IMR-90 (cell line): Measurements from ENCODE around the gene ARHGEF2. TPM values are rescaled to one million over a fixed set of nuclear protein-coding genes. Genes with fewer than 3 reads are reported as not detected.

Experiments
- ATAC-seq: fragments of 200-7000 bp; cut with Tn5 transposase; 2 replicates; pipeline ENCODE4 v1.9.1; 2020; ENCODE audit warnings: low read depth, mild to moderate bottlenecking, moderate library complexity
- BruUV-seq: library from RNA; stranded (reverse); fragments of 400-500 nt; replicated peaks from 2 replicates; lab custom pipeline; 2021; lab: Mats Ljungman, UMichigan
- CTCF ChIA-PET: fragments of 300-600 bp; formaldehyde crosslinking; extraction: SDS; loops from one replicate; lab custom pipeline; 2021; ENCODE audit warnings: antibody characterized with exemption; lab: Yijun Ruan, JAX
- POLR2A ChIA-PET: fragments of 300-600 bp; sonication (Branson Sonifier 250); formaldehyde crosslinking; loops from one replicate; lab custom pipeline; 2022; ENCODE audit warnings: antibody characterized with exemption; ENCODE audit not compliant: unreplicated experiment; lab: Charles Lee
- DNase-seq: peaks from one replicate; pipeline ENCODE4 v3.0.0; 2013
- H2AFZ ChIP-seq: replicated peaks from 2 replicates; pipeline ENCODE3; 2013; ENCODE audit warnings: low read length, mild to moderate bottlenecking; ENCODE audit not compliant: poor library complexity
- H2AK5ac ChIP-seq: 2 replicates; pipeline ENCODE4 v1.6.1; 2013; ENCODE audit warnings: low read depth, low read length, inconsistent platforms
- H2AK9ac ChIP-seq: replicated peaks from 2 replicates; pipeline ENCODE3; 2013; ENCODE audit warnings: mild to moderate bottlenecking, low read depth, low read length, moderate library complexity; ENCODE audit not compliant: poor library complexity
- H2BK120ac ChIP-seq: 2 replicates; pipeline ENCODE4 v1.6.1; 2013; ENCODE audit warnings: low read depth, low read length, inconsistent platforms
- H2BK15ac ChIP-seq: 3 replicates; pipeline ENCODE4 v1.6.1; 2013; ENCODE audit warnings: low read depth, low read length, inconsistent platforms
- H2BK20ac ChIP-seq: 2 replicates; pipeline ENCODE4 v1.6.1; 2013; ENCODE audit warnings: low read depth, mild to moderate bottlenecking, inconsistent platforms, low read length, moderate library complexity
- H2BK5ac ChIP-seq: 2 replicates; pipeline ENCODE4 v1.6.1; 2013; ENCODE audit warnings: mild to moderate bottlenecking, low read depth, low read length, inconsistent platforms; ENCODE audit not compliant: poor library complexity, severe bottlenecking
- H3K14ac ChIP-seq: replicated peaks from 2 replicates; pipeline ENCODE4 v1.6.1; 2013; ENCODE audit warnings: low read depth, low read length, inconsistent platforms
- H3K18ac ChIP-seq: 2 replicates; pipeline ENCODE4 v1.6.1; 2013; ENCODE audit warnings: low read depth, low read length, control low read depth
- H3K23ac ChIP-seq: 2 replicates; pipeline ENCODE4 v1.6.1; 2013; ENCODE audit warnings: low read depth, low read length, inconsistent platforms
- H3K27ac ChIP-seq: 2 replicates; pipeline ENCODE4 v1.5.1; 2013; ENCODE audit warnings: mild to moderate bottlenecking, control low read depth, low read length; ENCODE audit not compliant: insufficient read depth
- H3K27me3 ChIP-seq: 2 replicates; pipeline ENCODE4 v1.6.1; 2013; ENCODE audit warnings: low read length; ENCODE audit not compliant: control insufficient read depth, insufficient read depth
- H3K36me3 ChIP-seq: 2 replicates; pipeline ENCODE4 v1.6.1; 2013; ENCODE audit warnings: low read length, mixed read lengths; ENCODE audit not compliant: control insufficient read depth, insufficient read depth
- H3K4ac ChIP-seq: 2 replicates; pipeline ENCODE4 v1.6.1; 2013; ENCODE audit warnings: low read depth, low read length, inconsistent platforms
- H3K4me1 ChIP-seq: 2 replicates; pipeline ENCODE4 v1.6.1; 2013; ENCODE audit warnings: low read length, mixed read lengths; ENCODE audit not compliant: control insufficient read depth, insufficient read depth
- H3K4me2 ChIP-seq: 2 replicates; pipeline ENCODE4 v1.6.1; 2013; ENCODE audit warnings: low read depth, mild to moderate bottlenecking, control low read depth, low read length, moderate library complexity
- H3K4me3 ChIP-seq: 2 replicates; pipeline ENCODE4 v1.5.1; 2013; ENCODE audit warnings: low read depth, mild to moderate bottlenecking, control low read depth, low read length, moderate library complexity; ENCODE audit not compliant: insufficient read depth
- H3K56ac ChIP-seq: 2 replicates; pipeline ENCODE4 v1.6.1; 2013; ENCODE audit warnings: low read length, inconsistent platforms; ENCODE audit not compliant: insufficient read depth; ENCODE audit errors: extremely low read depth
- H3K79me1 ChIP-seq, 2 experiments: 2 replicates each; pipeline ENCODE4 v1.6.1; 2013; ENCODE audit warnings: low read length in 2 of 2, inconsistent platforms in 1 of 2, low read depth in 1 of 2
- H3K9ac ChIP-seq: 2 replicates; pipeline ENCODE4 v1.6.1; 2013; ENCODE audit warnings: low read depth, low read length, control low read depth
- H3K9me1 ChIP-seq: 2 replicates; pipeline ENCODE4 v1.6.1; 2013; ENCODE audit warnings: low read length, inconsistent platforms; ENCODE audit not compliant: insufficient read depth
- H3K9me3 ChIP-seq: 2 replicates; pipeline ENCODE4 v1.6.1; 2013; ENCODE audit warnings: low read length; ENCODE audit not compliant: control insufficient read depth, insufficient read depth
- H4K20me1 ChIP-seq: 2 replicates; pipeline ENCODE4 v1.6.1; 2013; ENCODE audit warnings: low read length, inconsistent platforms; ENCODE audit not compliant: insufficient read depth
- H4K5ac ChIP-seq: 2 replicates; pipeline ENCODE4 v1.6.1; 2013; ENCODE audit warnings: mild to moderate bottlenecking, low read depth, low read length, control low read depth
- H4K8ac ChIP-seq, 2 experiments: 2 replicates each; pipeline ENCODE4 v1.6.1; 2013; ENCODE audit warnings: low read depth in 2 of 2, low read length in 2 of 2, control low read depth in 1 of 2, inconsistent platforms in 1 of 2
- H4K91ac ChIP-seq: 2 replicates; pipeline ENCODE4 v1.6.1; 2013; ENCODE audit warnings: low read depth, low read length, inconsistent platforms; ENCODE audit not compliant: insufficient read depth
- BHLHE40 ChIP-seq: fragments of 150-350 bp; IDR thresholded peaks from 2 replicates; pipeline ENCODE4 v1.6.1; 2016; ENCODE audit warnings: mild to moderate bottlenecking, low read depth, low read length
- CEBPB ChIP-seq: IDR thresholded peaks from 2 replicates; pipeline ENCODE4 v1.6.1; 2012; ENCODE audit warnings: low read depth, low read length, improper control_type of control experiment
- CHD1 ChIP-seq: IDR thresholded peaks from 2 replicates; pipeline ENCODE4 v1.6.1; 2012; ENCODE audit warnings: low read depth, low read length, improper control_type of control experiment
- CTCF ChIP-seq: conservative IDR thresholded peaks from 2 replicates; pipeline ENCODE4 v1.5.1; 2012; ENCODE audit warnings: mild to moderate bottlenecking, low read depth, low read length, improper control_type of control experiment
- ELK1 ChIP-seq: fragments of 150-350 bp; IDR thresholded peaks from 2 replicates; pipeline ENCODE4 v1.6.1; 2016; ENCODE audit warnings: low read depth, mild to moderate bottlenecking, low read length, moderate library complexity, borderline replicate concordance
- FOS ChIP-seq: fragments of 150-350 bp; IDR thresholded peaks from 2 replicates; pipeline ENCODE4 v1.6.1; 2016; ENCODE audit warnings: low read depth, low read length
- MAFK ChIP-seq: IDR thresholded peaks from 2 replicates; pipeline ENCODE4 v1.6.1; 2012; ENCODE audit warnings: low read depth, low read length, improper control_type of control experiment
- MAZ ChIP-seq: IDR thresholded peaks from 2 replicates; pipeline ENCODE4 v1.6.1; 2012; ENCODE audit warnings: low read depth, mild to moderate bottlenecking, low read length, improper control_type of control experiment, moderate library complexity, borderline replicate concordance
- MXI1 ChIP-seq: IDR thresholded peaks from 2 replicates; pipeline ENCODE4 v1.6.1; 2012; ENCODE audit warnings: low read depth, mild to moderate bottlenecking, low read length, moderate library complexity, borderline replicate concordance
- NFE2L2 ChIP-seq: fragments of 150-350 bp; IDR thresholded peaks from 2 replicates; pipeline ENCODE4 v1.6.1; 2016; ENCODE audit warnings: low read depth, mild to moderate bottlenecking, low read length
- POLR2A ChIP-seq: IDR thresholded peaks from 2 replicates; pipeline ENCODE4 v1.6.1; 2012; ENCODE audit warnings: mild to moderate bottlenecking, low read depth, low read length
- RAD21 ChIP-seq: IDR thresholded peaks from 2 replicates; pipeline ENCODE4 v1.6.1; 2012; ENCODE audit warnings: low read length, improper control_type of control experiment
- RCOR1 ChIP-seq: IDR thresholded peaks from 2 replicates; pipeline ENCODE4 v1.6.1; 2012; ENCODE audit warnings: mild to moderate bottlenecking, low read length, improper control_type of control experiment; ENCODE audit not compliant: insufficient replicate concordance
- RFX5 ChIP-seq: IDR thresholded peaks from 2 replicates; pipeline ENCODE4 v1.8.0; 2012; ENCODE audit warnings: low read depth, mild to moderate bottlenecking, low read length, moderate library complexity
- SMC3 ChIP-seq: fragments of 150-350 bp; IDR thresholded peaks from 2 replicates; pipeline ENCODE4 v1.6.1; 2016; ENCODE audit warnings: low read depth, mild to moderate bottlenecking, antibody characterized with exemption, low read length, moderate library complexity
- USF2 ChIP-seq: fragments of 150-350 bp; IDR thresholded peaks from 2 replicates; pipeline ENCODE4 v1.6.1; 2017; ENCODE audit warnings: mild to moderate bottlenecking, antibody characterized with exemption, low read length, low read depth
- WGBS, 2 experiments: methylation state at CpG; one replicate each; pipeline versions ENCODE4 v1.1.5 to v1.1.7; 2013; ENCODE audit warnings: missing lambda C conversion rate in 2 of 2; ENCODE audit not compliant: insufficient read length in 1 of 2; ENCODE audit errors: extremely low coverage in 2 of 2; 5-methylcytosine and 5-hydroxymethylcytosine counted together
- dilution Hi-C: fragments of 300-500 bp; cut with HindIII; formaldehyde crosslinking; loops from one replicate; pipeline ENCODE4 v1.14.3; 2018; ENCODE audit warnings: low sequenced_read_pairs; ENCODE audit not compliant: unreplicated experiment
- in situ Hi-C: fragments of 300-500 bp; cut with MboI; formaldehyde crosslinking; loops from 3 replicates; pipeline ENCODE4 v1.14.3; 2019; ENCODE audit warnings: low sequenced_read_pairs, inconsistent platforms, mixed read lengths
- intact Hi-C: fragments of 100-400 bp; cut with micrococcal nuclease; formaldehyde crosslinking; loops from 2 replicates; pipeline ENCODE4 v1.10.0; 2022
- polyA plus RNA-seq, 3 experiments: library from polyadenylated mRNA; depleted of rRNA; stranded (reverse); fragments of >200 nt; gene quantifications; 2 replicates each; pipeline ENCODE4 v1.2.3, GENCODE V29; 2012; ENCODE audit warnings: low replicate concordance in 1 of 3
- total RNA-seq: library from RNA; depleted of rRNA; stranded (reverse); fragments of >200 nt; gene quantifications from 2 replicates; pipeline ENCODE4 v1.2.3, GENCODE V29; 2012

Gene ARHGEF2
- total and polyA plus RNA-seq, 2 of the 4 experiments (the other 2 are of a cell fraction) = 91.8 to 117 TPM

- DNase-seq (no peak), ATAC-seq (no peak)
- Histone ChIP-seq H2AFZ (no peak overlapping the region), H3K4me1 (peaks cover 11% of the 10 kb centered on the region; the same call in 1 of the 2 replicates), H4K8ac (peak overlapping the region in 1 of 2 experiments; percentile 66; a peak in 1 of 4 replicates), H2AK9ac (no peak overlapping the region), H3K79me1 (peaks cover 0 to 23% of the 10 kb centered on the region in 2 experiments; a peak in 3 of 4 replicates), H4K91ac (no peak overlapping the region), H2BK15ac (no peak overlapping the region), H3K4me3 (no peak overlapping the region), H3K18ac (no peak overlapping the region), H3K23ac (no peak overlapping the region), H4K5ac (no peak overlapping the region), H2BK5ac (no peak overlapping the region), H3K27me3 (no peaks in the 10 kb centered on the region), H2BK120ac (no peak overlapping the region), H3K9me1 (peaks cover 10% of the 10 kb centered on the region; the same call in 1 of the 2 replicates), H3K9me3 (no peaks in the 10 kb centered on the region), H2BK20ac (no peak overlapping the region), H3K4ac (no peak overlapping the region), H3K56ac (no peak overlapping the region), H3K9ac (no peak overlapping the region), H3K4me2 (no peak overlapping the region), H4K20me1 (peaks cover 28% of the 10 kb centered on the region; the same call in 1 of the 2 replicates), H2AK5ac (no peak overlapping the region), H3K14ac (no peak overlapping the region), H3K36me3 (peaks cover 35% of the 10 kb centered on the region), H3K27ac (no peak overlapping the region)
- WGBS, 2 experiments = 100% methylated on average over 1 of the region's 6 CpGs; no CpG with 5 or more reads in 1 of the 2 experiments
- ChIA-PET CTCF (no interaction called here), POLR2A (no interaction called here)
- intact Hi-C loops = loop anchor here (5.0 kb wide), 1 partner anchor 33 kb away; the partner anchor contains the start of gene ARHGEF2
- dilution Hi-C loops = no loop called here
- no TSS peak for BruUV-seq
- no peak for TF ChIP-seq SMC3
- TF ChIP-seq FOS = no peak
- no peak for TF ChIP-seq RFX5
- TF ChIP-seq MXI1 = no peak
- TF ChIP-seq CTCF = no peak
- TF ChIP-seq NFE2L2 = no peak
- no peak for TF ChIP-seq MAZ
- TF ChIP-seq MAFK = no peak
- TF ChIP-seq BHLHE40 = no peak
- no peak for TF ChIP-seq CEBPB
- no peak for TF ChIP-seq RCOR1
- no peak for TF ChIP-seq RAD21
- TF ChIP-seq CHD1 = no peak
- TF ChIP-seq POLR2A = no peak
- TF ChIP-seq USF2 = no peak
- no peak for TF ChIP-seq ELK1
- in situ Hi-C loops = no loop called here
These were observed 33.9 kb downstream of the ARHGEF2 start for GRCh38 chr1:155944444-155944799.
